ENCODE measurements around the gene HEXD.

The HEXD gene

DNA sequence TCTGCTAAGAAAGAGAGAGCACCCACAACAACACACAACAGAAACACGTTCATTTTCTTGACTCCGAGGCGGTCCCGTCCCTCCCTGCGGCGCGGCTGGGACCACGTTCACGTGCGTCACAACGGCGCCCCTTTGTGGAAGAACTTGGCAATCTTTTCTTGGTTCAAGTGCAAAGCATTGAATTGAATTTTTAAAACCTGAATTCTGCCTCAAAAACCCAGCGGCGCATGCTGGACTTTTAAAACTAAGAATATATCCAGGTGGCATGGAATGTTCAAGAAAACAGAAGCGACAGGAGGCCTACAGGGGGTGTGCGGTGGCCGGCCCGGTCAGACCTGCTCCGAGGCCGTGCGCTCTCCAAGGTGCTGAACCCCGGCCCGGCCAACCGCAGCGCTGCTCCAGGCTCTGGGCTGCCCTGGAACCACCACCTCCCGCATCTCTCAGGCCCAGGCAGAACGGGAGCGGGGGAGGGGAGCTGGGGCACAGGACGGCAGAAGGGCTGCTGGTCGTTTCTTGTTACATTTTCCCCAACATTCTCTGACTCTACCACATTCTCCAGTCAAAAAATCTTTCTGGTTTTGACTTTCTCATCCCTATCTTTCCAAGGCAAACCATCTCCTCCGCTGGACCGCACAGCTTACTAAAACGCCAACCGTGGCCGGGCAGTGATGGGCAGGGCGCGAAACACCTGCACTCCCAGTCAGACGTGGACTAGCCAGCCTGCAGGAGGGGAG, 3.4 kb upstream of the HEXD start:
- DNase-seq (ENCODE audit: extremely low read depth in 1 of 2, low read depth in 1 of 2), result peak; percentile 29 to 45

GRCh38 chr17:82415336-82415735, 2.8 kb upstream of the HEXD start:
- no peak for DNase-seq (ENCODE audit: extremely low read depth in 1 of 2, low read depth in 1 of 2)

DNA sequence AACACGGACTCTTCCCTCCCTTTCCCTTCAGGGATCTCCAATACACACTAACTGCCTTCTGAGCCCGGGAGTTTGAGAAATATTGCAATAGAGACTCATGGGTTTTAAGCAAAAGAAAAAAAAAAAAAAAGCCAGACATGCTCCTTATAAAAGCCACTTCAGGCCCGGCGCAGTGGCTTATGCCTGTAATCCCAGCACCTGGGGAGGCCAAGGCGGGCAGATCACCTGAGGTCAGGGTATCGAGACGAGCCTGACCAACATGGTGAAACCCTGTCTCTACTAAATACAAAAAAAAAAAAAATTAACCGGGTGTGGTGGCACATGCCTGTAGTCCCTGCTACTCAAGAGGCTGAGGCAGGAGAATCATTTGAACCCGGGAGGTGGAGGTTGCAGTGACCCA, 2.4 kb upstream of the HEXD start:
- no peak for DNase-seq (ENCODE audit: extremely low read depth in 1 of 2, low read depth in 1 of 2)

GRCh38 chr17:82416264-82416663, 1.9 kb upstream of the HEXD start:
- no peak for DNase-seq (ENCODE audit: extremely low read depth in 1 of 2, low read depth in 1 of 2)

DNA sequence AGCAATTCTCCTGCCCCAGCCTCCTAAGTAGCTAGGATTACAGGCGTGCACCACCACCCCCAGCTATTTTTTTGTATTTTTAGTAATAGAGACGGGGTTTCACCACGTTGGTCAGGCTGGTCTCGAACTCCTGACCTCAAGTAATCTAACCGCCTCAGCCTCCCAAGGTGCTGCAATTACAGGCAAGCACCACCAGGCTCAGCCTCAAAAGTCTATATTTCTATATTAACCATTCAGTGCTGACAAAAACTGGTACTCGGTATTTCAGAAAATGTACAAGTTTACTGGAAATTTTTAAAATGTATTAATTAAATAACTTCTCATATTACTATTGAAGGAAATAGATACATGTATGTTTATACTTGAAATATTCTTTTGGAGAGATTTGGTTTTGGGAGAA, 1.4 kb upstream of the HEXD start:
- DNase-seq (ENCODE audit: extremely low read depth in 1 of 2, low read depth in 1 of 2), result no peak

GRCh38 chr17:82419540-82419939, 1.4 kb downstream of the HEXD start:
- DNase-seq (ENCODE audit: extremely low read depth in 1 of 2, low read depth in 1 of 2), result no peak

GRCh38 chr17:82424001-82424862, 6.1 kb downstream of the HEXD start:
- DNase-seq (ENCODE audit: extremely low read depth in 1 of 2, low read depth in 1 of 2), result no peak

DNA sequence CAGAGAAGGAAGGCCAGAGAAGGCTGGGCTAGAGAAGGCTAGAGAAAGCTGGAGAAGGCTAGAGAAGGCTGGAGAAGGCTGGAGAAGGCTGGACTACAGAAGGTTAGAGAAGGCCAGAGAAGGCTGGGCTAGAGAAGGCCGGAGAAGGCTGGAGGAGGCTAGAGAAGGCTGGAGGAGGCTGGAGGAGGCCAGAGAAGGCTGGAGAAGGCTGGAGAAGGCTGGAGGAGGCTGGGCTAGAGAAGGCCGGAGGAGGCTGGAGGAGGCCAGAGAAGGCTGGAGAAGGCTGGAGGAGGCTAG, 6.7 kb downstream of the HEXD start:
- DNase-seq (ENCODE audit: extremely low read depth in 1 of 2, low read depth in 1 of 2), result no peak

GRCh38 chr17:82428546-82428945, 10.4 kb downstream of the HEXD start:
- no peak for DNase-seq (ENCODE audit: extremely low read depth in 1 of 2, low read depth in 1 of 2)

DNA sequence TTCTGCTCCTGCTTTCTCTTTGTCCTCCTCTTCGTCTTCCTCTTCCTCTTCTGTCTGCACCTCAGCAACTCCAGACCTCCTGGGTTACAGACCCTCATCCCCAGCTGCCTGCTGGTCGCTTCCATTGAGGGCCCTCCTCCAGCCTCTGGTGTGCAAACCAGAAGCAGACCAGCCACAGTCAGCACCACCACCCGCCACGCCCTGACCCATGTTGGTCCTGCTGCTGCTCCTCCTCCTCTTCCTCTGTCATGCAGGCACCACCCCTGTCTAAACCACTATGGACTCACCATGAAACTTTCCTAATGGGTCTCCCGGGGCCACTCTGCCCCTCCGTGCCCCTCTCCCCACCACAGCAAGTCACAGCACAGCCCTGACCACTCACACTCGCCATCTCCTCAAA, 11.7 kb downstream of the HEXD start:
- no peak for DNase-seq (ENCODE audit: extremely low read depth in 1 of 2, low read depth in 1 of 2)

DNA sequence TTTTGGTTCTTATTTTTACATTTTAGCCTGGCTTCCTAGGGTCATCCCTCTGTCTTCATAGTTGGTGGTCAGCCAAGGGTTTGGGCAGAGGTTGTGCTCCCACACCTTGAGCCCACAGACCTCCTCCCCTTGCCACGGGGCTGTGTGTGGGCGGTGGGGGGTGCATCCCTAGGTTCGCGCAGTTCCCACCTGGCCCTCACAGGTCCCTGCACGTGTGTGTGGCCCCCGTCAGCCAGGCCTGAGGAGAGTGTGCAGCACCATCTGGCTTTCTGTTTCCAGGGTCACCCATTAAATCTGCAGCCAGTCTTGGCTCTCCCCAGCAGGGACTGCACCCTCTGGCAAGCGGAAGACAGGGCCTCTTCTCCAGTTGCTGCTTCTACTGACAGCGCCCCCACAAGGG, 13.9 kb downstream of the HEXD start:
- DNase-seq (ENCODE audit: extremely low read depth in 1 of 2, low read depth in 1 of 2), result no peak

GRCh38 chr17:82433560-82434215, 15.5 kb downstream of the HEXD start:
- DNase-seq (ENCODE audit: extremely low read depth in 1 of 2, low read depth in 1 of 2), result no peak

DNA sequence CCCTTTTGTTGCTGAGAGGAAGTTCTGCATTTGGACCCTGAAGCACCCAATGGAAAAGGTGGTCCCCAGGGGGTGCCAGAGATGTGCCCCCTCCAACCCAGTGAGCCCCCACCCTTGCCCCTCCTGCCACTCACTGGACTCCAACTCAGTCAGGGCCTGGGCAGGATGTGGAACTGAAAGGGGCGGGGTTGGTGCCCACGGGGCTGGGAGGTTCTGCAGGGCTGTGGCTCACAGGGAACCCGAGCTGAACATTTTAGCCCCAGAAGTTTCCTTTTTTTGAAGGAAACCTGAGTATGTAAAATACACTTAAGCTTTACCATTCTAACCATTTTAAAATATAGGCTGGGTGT, 16.0 kb downstream of the HEXD start:
- no peak for DNase-seq (ENCODE audit: extremely low read depth in 1 of 2, low read depth in 1 of 2)

DNA sequence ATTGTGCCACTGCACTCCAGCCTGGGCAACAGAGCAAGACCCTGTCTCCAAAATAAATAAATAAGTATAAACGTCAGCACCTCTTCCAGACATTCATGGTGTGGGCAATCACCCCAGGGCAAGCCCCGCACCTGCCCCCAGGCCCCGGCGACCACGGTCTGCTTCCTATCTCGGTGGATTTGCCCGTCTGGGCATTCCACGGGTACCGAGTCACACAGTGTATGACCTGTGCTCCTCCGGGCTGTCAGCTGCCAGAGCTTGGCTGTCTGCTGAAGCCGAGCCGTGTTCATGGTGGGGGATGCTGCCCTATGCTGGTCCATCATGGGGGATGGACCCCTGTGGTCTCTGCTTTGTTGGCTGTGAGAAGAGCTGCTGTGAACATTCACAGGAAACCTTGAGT, 17.0 kb downstream of the HEXD start:
- DNase-seq (ENCODE audit: extremely low read depth in 1 of 2, low read depth in 1 of 2), result no peak

DNA sequence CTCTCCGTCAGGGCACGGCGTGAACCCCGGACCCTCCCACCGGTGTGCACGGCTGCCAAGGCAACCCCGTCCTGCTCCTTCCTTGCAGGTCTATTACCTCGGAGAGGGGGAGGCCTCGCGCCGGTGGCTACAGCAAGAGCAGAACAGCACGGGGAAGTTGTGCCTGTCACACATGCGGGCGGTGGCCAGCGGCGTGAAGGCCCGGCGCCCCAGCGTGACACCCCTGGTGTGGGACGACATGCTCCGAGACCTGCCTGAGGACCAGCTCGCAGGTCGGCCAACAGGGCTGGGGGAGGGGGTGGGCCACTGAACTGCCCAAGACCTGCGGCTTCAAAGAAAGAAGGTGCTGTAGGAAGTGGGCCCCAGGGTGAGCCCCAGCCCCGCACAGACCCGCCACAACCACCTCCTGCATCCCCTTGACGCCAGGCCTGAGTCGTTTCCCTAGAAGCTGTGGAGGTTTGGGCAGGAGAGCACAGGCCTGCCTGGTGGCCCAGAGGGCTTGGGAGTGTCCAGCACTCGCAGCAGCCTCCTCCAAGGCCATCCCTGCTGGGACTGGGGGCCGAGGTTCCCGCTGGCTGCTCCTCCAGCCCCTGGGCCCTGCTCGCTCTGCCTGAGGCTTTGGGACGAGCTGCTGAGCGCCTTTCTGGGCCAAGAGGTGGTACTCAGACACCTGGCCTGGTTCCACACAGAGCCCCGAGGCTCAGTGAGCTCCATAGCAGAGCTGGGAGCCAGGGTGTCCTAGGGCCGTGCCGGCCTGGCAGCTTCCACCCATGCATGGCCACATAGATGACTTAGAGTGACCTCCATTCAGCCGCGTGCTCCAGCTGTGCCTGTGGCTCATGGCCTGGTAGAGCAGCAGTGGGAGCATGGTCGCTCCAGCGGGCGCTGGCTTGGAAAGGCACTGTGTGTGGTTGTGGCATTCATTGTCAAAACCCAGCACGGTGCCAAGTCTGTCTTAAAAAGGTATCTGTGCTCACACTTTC, 17.7 kb downstream of the HEXD start:
- DNase-seq (ENCODE audit: extremely low read depth in 1 of 2, low read depth in 1 of 2), result no peak

DNA sequence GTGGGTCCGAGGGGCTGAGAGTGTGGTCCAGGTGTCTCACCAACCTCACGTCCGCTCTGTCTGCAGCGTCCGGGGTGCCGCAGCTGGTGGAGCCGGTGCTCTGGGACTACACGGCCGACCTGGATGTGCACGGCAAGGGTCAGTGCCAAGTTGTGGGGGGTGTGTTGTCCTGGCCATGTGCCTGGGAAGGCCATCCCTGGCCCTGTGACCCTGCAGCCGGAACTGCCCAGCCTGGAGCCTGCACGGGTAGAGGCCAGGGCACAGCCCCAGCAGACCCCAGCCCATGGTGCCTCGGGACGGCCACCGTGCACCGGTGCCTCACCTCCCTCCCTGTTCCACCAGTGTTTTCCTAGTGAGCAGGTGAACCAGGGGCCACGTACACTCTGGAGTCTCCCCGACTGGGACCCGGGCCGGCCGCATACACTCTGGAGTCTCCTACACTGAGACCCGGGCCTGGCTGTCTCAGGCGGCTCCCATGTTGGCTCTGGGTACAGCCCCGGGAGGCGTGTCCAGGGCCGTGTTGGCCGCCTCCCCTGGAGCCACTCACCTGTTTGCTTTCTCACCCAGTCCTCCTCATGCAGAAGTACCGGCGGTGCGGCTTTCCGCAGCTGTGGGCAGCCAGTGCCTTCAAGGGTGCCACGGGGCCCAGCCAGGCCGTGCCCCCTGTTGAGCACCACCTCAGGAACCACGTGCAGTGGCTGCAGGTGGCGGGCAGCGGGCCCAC, 18.6 kb downstream of the HEXD start:
- DNase-seq (ENCODE audit: extremely low read depth in 1 of 2, low read depth in 1 of 2), result no peak

GRCh38 chr17:82437325-82437668, 19.1 kb downstream of the HEXD start:
- no peak for DNase-seq (ENCODE audit: extremely low read depth in 1 of 2, low read depth in 1 of 2)

- DNase-seq (ENCODE audit: extremely low read depth in 1 of 2, low read depth in 1 of 2), result no peak
Observed at GRCh38 chr17:82438401-82439193, 20.4 kb downstream of the HEXD start.

DNA sequence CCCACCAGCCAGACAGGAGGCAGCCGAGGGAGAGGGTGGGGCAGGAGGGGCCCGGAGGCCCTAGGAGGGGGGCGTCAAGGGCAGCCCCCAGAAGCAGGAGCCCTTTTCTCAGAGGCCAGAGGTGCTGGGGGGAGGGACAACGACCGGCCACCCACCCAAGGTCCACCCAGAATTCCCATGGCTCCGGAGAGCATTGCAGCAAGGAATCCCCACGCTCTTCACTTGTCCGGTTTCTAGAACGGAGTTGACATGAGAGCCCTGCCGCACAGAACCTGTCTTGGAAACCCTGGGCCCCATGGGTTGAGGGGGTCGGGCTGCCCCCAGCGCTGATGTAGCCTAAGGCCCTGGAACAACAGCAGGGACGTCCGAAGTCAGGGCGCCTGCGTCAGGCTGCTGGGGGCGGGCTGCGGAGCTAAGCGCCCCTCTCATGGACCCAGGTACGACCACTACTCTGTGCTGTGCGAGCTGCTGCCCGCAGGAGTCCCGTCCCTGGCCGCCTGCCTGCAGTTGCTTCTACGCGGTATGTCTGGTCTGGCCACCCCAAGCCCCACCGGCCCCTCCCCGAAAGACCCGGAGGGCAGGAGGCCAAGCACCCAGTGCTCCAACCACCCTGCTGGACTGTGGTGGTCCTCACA, 21.2 kb downstream of the HEXD start:
- DNase-seq (ENCODE audit: extremely low read depth in 1 of 2, low read depth in 1 of 2), result no peak

Data from stimulated activated CD8-positive, alpha-beta memory T cell treated with anti-CD3 and anti-CD28 coated beads, Interleukin-7, amount 100 ng/mL, for 48 hours (primary cell).